Measurements from ENCODE around the gene ITGB5.
"Not testable (repeated sequence)": the region's sequence is repeated elsewhere in the genome, so short reads cannot be mapped to it uniquely, and the experiment has no call there.

Gene ITGB5

GRCh38 chr3:124786511-124787241, 100.5 kb downstream of the ITGB5 start:
- no peak for DNase-seq

GRCh38 chr3:124785973-124786372, 101.2 kb downstream of the ITGB5 start:
- DNase-seq: no peak

- no peak for DNase-seq
Observed at GRCh38 chr3:124784686-124785382, 102.3 kb downstream of the ITGB5 start.

GRCh38 chr3:124783696-124784095, 103.5 kb downstream of the ITGB5 start:
- no peak for DNase-seq

GRCh38 chr3:124782377-124782712, 104.8 kb downstream of the ITGB5 start:
- not testable (repeated sequence) for DNase-seq

- no peak for DNase-seq
Observed at GRCh38 chr3:124781476-124782376, 105.4 kb downstream of the ITGB5 start.

- DNase-seq: no peak
Observed at GRCh38 chr3:124780761-124781475, 106.2 kb downstream of the ITGB5 start.

- DNase-seq: no peak
Observed at GRCh38 chr3:124780356-124780755, 106.8 kb downstream of the ITGB5 start.

- no peak for DNase-seq
Observed at GRCh38 chr3:124779751-124780191, 107.4 kb downstream of the ITGB5 start.

- no peak for DNase-seq
Observed at GRCh38 chr3:124779116-124779515, 108.0 kb downstream of the ITGB5 start.

- no peak for DNase-seq
Observed at GRCh38 chr3:124777762-124778470, 109.2 kb downstream of the ITGB5 start.

GRCh38 chr3:124776856-124777255, 110.3 kb downstream of the ITGB5 start:
- no peak for DNase-seq

GRCh38 chr3:124775877-124776276, 111.3 kb downstream of the ITGB5 start:
- DNase-seq: no peak

- DNase-seq: no peak
Observed at GRCh38 chr3:124774841-124775402, 112.2 kb downstream of the ITGB5 start.

- no peak for DNase-seq
Observed at GRCh38 chr3:124774327-124774718, 112.8 kb downstream of the ITGB5 start.

- no peak for DNase-seq
Observed at GRCh38 chr3:124773351-124774326, 113.5 kb downstream of the ITGB5 start.

GRCh38 chr3:124772081-124772831, 114.9 kb downstream of the ITGB5 start:
- no peak for DNase-seq

GRCh38 chr3:124771083-124771445, 116.1 kb downstream of the ITGB5 start:
- no peak for DNase-seq

GRCh38 chr3:124770336-124771082, 116.7 kb downstream of the ITGB5 start:
- no peak for DNase-seq

All from activated CD8-positive, alpha-beta memory T cell treated with anti-CD3 and anti-CD28 coated beads, Interleukin-2, amount 50 U/mL, for 48 hours (primary cell).